ENCODE results near the gene KCND3.

DNA sequence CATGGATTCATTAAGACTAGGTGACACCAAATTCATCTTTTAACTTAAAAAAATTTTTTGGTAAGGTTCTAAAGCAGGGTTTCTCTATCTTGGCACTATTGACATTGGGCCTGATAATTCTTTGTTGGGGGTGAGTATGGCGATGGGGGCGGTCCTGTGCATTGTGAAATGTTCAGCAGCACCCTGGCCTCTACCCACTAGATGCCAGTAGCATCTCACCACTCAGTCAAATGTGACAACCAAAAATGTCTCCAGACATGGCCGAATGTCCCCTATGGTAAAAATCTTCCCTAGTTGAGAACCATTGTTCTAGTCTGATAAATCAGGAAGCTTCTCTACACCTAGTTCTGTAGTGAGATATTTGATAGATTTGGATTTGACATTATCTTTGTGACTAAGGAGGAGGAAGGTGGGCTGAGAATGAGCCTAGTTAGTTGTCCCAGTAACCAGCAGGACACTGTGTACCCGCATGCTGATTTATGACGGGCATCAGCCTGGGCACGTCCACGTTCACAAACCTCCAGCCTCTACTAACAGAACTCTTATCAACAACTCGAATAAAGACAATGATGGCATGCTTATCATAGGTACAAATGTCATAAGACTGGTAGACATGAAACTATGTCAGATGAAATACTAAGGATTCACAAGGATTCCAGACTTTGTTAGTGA is 104.6 kb downstream of the KCND3 start:
- TF ChIP-seq, protein P1, sequence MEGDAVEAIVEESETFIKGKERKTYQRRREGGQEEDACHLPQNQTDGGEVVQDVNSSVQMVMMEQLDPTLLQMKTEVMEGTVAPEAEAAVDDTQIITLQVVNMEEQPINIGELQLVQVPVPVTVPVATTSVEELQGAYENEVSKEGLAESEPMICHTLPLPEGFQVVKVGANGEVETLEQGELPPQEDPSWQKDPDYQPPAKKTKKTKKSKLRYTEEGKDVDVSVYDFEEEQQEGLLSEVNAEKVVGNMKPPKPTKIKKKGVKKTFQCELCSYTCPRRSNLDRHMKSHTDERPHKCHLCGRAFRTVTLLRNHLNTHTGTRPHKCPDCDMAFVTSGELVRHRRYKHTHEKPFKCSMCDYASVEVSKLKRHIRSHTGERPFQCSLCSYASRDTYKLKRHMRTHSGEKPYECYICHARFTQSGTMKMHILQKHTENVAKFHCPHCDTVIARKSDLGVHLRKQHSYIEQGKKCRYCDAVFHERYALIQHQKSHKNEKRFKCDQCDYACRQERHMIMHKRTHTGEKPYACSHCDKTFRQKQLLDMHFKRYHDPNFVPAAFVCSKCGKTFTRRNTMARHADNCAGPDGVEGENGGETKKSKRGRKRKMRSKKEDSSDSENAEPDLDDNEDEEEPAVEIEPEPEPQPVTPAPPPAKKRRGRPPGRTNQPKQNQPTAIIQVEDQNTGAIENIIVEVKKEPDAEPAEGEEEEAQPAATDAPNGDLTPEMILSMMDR (conservative IDR thresholded peaks at IDR 0.05; ENCODE audit: low read depth, low read length) = no peak
- TF ChIP-seq POLR2A (IDR thresholded peaks at IDR 0.05; ENCODE audit: low read depth, low read length) (no peak), RCOR1 (IDR thresholded peaks at IDR 0.05; ENCODE audit: insufficient replicate concordance, low read length) (no peak), MAZ (IDR thresholded peaks at IDR 0.05; ENCODE audit: borderline replicate concordance, low read depth, low read length) (no peak)

Measured in IMR-90 (cell line).